Spleen (tissue), 7 donors: ENCODE measurements around the gene TNNI3K.
"Not testable (repeated sequence)": the region's sequence is repeated elsewhere in the genome, so short reads cannot be mapped to it uniquely, and the experiment has no call there.

Experiments
- POLR2A ChIP-seq, 3 donors: fragments of 450-650 bp; IDR thresholded peaks; one replicate each; pipeline ENCODE4 v1.5.1; 2017; ENCODE audit warnings: antibody characterized with exemption in 3 of 3, mild to moderate bottlenecking in 1 of 3
- POLR2AphosphoS5 ChIP-seq, 3 donors: sonication (generic); formaldehyde crosslinking; IDR thresholded peaks; one replicate each; pipeline ENCODE4 v1.5.1; 2017; ENCODE audit warnings: antibody characterized with exemption in 3 of 3
- TF ChIP-seq, protein P1 (sequence below), 11 experiments: fragments of 200-600 bp in 7 of 11; fragments of 450-650 bp in 4 of 11; sonication (generic) in 4 of 11; IDR thresholded peaks in 8 of 11; conservative IDR thresholded peaks in 3 of 11; 1 replicate in 7 of 11; 2 replicates in 4 of 11; pipeline versions ENCODE4 v1.4.0 to v1.8.0; 2016 to 2021; ENCODE audit warnings: antibody characterized with exemption in 11 of 11, inconsistent platforms in 4 of 11, mild to moderate bottlenecking in 1 of 11
- donor health status: DM: no; HTN: no; CAD: no; lungs with moderate emphysema.
- donor health status: DM: no; HTN: no; CAD: no.
- donor health status: DM: no; HTN: no; CAD: no.

DNA sequence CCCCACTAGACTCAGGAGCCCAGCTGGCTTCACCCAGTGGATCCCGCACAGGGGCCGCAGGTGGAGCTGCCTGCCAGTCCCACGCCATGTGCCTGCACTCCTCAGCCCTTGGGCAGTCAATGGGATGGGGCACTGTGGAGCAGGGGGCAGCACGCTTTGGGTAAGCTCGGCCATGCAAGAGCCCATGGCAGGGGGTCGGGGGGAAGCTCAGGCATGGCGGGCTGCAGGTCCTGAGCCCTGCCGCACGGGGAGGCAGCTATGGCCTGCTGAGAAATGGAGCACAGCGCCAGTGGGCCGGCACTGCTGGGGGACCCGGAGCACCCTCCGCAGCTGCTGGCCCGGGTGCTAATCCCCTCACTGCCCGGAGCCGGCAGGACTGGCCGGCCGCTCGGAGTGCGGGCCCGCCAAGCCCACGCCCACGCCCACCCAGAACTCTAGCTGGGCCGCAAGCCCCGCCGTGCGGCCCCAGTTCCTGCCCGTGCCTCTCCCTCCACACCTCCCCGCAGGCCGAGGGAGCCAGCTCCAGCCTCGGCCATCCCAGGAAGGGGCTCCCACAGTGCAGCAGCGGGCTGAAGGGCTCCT lies 18.1 kb downstream of the TNNI3K start:
- TF ChIP-seq, protein P1, sequence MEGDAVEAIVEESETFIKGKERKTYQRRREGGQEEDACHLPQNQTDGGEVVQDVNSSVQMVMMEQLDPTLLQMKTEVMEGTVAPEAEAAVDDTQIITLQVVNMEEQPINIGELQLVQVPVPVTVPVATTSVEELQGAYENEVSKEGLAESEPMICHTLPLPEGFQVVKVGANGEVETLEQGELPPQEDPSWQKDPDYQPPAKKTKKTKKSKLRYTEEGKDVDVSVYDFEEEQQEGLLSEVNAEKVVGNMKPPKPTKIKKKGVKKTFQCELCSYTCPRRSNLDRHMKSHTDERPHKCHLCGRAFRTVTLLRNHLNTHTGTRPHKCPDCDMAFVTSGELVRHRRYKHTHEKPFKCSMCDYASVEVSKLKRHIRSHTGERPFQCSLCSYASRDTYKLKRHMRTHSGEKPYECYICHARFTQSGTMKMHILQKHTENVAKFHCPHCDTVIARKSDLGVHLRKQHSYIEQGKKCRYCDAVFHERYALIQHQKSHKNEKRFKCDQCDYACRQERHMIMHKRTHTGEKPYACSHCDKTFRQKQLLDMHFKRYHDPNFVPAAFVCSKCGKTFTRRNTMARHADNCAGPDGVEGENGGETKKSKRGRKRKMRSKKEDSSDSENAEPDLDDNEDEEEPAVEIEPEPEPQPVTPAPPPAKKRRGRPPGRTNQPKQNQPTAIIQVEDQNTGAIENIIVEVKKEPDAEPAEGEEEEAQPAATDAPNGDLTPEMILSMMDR (IDR thresholded peaks at IDR 0.05 in 8 of 11, conservative IDR thresholded peaks at IDR 0.05 in 3 of 11) = not testable (repeated sequence)
- not testable (repeated sequence) for TF ChIP-seq POLR2AphosphoS5, POLR2A (IDR thresholded peaks at IDR 0.05)
